Hepatocyte (in vitro differentiated cells): Measurements from ENCODE around the gene NDUFA5. TPM values are rescaled to one million over a fixed set of nuclear protein-coding genes. Genes with fewer than 3 reads are reported as not detected.

Experiments
- DNase-seq: peaks from one replicate; pipeline ENCODE4 v3.0.0-alpha.2; 2016; ENCODE audit warnings: low spot score
- H2AFZ ChIP-seq: fragments of 200-600 bp; sonication (generic); 2 replicates; pipeline ENCODE4 v1.6.0; 2016; ENCODE audit warnings: antibody characterized with exemption, mild to moderate bottlenecking
- H3K27ac ChIP-seq: fragments of 200-600 bp; sonication (generic); 2 replicates; pipeline ENCODE4 v1.5.1; 2016; ENCODE audit warnings: mild to moderate bottlenecking
- H3K27me3 ChIP-seq: fragments of 200-600 bp; sonication (generic); 2 replicates; pipeline ENCODE4 v1.6.1; 2016
- H3K36me3 ChIP-seq: fragments of 200-600 bp; sonication (generic); replicated peaks from 2 replicates; pipeline ENCODE4 v1.5.1; 2016; ENCODE audit warnings: low read depth; ENCODE audit not compliant: insufficient read depth
- H3K4me1 ChIP-seq: fragments of 200-600 bp; sonication (generic); 2 replicates; pipeline ENCODE4 v1.5.1; 2016; ENCODE audit warnings: mild to moderate bottlenecking, moderate library complexity; ENCODE audit not compliant: insufficient read depth
- H3K4me2 ChIP-seq: fragments of 200-600 bp; sonication (generic); 2 replicates; pipeline ENCODE4 v1.6.0; 2016
- H3K4me3 ChIP-seq: fragments of 200-600 bp; sonication (generic); 2 replicates; pipeline ENCODE4 v1.5.1; 2016; ENCODE audit warnings: mild to moderate bottlenecking
- H3K79me2 ChIP-seq: fragments of 200-600 bp; sonication (generic); 2 replicates; pipeline ENCODE4 v1.6.0; 2017; ENCODE audit warnings: mild to moderate bottlenecking
- H3K9me2 ChIP-seq: fragments of 200-600 bp; sonication (generic); replicated peaks from 2 replicates; pipeline ENCODE4 v1.6.0; 2017; ENCODE audit warnings: mild to moderate bottlenecking; ENCODE audit not compliant: insufficient read depth
- H3K9me3 ChIP-seq: fragments of 200-600 bp; sonication (generic); 2 replicates; pipeline ENCODE4 v1.5.1; 2016; ENCODE audit warnings: low read depth, mild to moderate bottlenecking
- H4K20me1 ChIP-seq: fragments of 200-600 bp; sonication (generic); 2 replicates; pipeline ENCODE4 v1.6.0; 2016; ENCODE audit warnings: mild to moderate bottlenecking; ENCODE audit not compliant: insufficient read depth, poor library complexity, severe bottlenecking
- EZH2 ChIP-seq: fragments of 200-600 bp; sonication (generic); IDR thresholded peaks from 2 replicates; pipeline ENCODE4 v1.6.1; 2016; ENCODE audit warnings: antibody characterized with exemption, mild to moderate bottlenecking, borderline replicate concordance
- EZH2phosphoT487 ChIP-seq: fragments of 200-600 bp; sonication (generic); IDR thresholded peaks from one replicate; pipeline ENCODE4 v1.6.1; 2018; ENCODE audit warnings: antibody characterized with exemption, mild to moderate bottlenecking, low read depth, moderate library complexity; ENCODE audit not compliant: unreplicated experiment, severe bottlenecking
- WGBS: methylation state at CpG from one replicate; pipeline ENCODE4 v1.1.6; 2016; ENCODE audit warnings: low lambda C conversion rate; ENCODE audit errors: missing lambda C conversion rate; 5-methylcytosine and 5-hydroxymethylcytosine counted together
- polyA plus RNA-seq: library from polyadenylated mRNA; unstranded; fragments of >200 nt; fragmentation: Nextera tagmentation; extraction: Ambion mirVana; gene quantifications from 2 replicates; pipeline ENCODE4 v1.2.1, GENCODE V29; 2016
- total RNA-seq: library from RNA; depleted of rRNA; stranded (reverse); fragments of >200 nt; gene quantifications from 2 replicates; pipeline ENCODE4 v1.2.3, GENCODE V29; 2014
- TF ChIP-seq, protein P1 (sequence below): fragments of 200-600 bp; sonication (generic); IDR thresholded peaks from 2 replicates; pipeline ENCODE4 v1.5.1; 2016; ENCODE audit warnings: antibody characterized with exemption, mild to moderate bottlenecking; ENCODE audit not compliant: poor library complexity

The NDUFA5 gene
- total and polyA plus RNA-seq, 2 experiments from 2014 or later = 104 to 127 TPM

DNA sequence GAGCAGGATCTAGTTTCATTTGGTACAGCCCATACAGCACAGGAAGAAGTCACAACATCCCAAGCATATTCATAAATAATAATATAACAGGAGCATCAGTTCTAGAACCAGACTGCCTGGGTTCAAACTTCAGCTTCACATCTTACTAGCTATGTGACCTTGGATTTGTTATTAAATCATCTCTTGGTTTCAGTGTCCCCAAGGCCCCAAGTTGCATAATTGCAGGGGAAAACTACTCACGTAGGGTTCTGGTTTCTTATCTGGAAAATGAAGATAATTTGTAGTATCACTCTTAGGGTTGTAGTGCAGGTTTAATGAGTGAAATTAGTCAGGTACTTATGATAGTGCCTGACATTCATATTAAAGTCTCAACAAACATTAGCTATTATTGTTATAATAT, 17.7 kb downstream of the NDUFA5 start:
- no peaks in the 10 kb centered on the region for H3K36me3 ChIP-seq
- no peaks in the 10 kb centered on the region for H3K27me3 ChIP-seq
- TF ChIP-seq, protein P1, sequence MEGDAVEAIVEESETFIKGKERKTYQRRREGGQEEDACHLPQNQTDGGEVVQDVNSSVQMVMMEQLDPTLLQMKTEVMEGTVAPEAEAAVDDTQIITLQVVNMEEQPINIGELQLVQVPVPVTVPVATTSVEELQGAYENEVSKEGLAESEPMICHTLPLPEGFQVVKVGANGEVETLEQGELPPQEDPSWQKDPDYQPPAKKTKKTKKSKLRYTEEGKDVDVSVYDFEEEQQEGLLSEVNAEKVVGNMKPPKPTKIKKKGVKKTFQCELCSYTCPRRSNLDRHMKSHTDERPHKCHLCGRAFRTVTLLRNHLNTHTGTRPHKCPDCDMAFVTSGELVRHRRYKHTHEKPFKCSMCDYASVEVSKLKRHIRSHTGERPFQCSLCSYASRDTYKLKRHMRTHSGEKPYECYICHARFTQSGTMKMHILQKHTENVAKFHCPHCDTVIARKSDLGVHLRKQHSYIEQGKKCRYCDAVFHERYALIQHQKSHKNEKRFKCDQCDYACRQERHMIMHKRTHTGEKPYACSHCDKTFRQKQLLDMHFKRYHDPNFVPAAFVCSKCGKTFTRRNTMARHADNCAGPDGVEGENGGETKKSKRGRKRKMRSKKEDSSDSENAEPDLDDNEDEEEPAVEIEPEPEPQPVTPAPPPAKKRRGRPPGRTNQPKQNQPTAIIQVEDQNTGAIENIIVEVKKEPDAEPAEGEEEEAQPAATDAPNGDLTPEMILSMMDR = no peak
- TF ChIP-seq EZH2phosphoT487 (no peak), EZH2 (no peak)
- H3K9me3 ChIP-seq = no peaks in the 10 kb centered on the region
- WGBS = 36% methylated on average over 1 of the region's 1 CpG
- H3K9me2 ChIP-seq = no peaks in the 10 kb centered on the region
- no peak for DNase-seq
- H4K20me1 ChIP-seq = no peaks in the 10 kb centered on the region
- H3K4me2 ChIP-seq = no peak overlapping the region
- no peak overlapping the region for H3K27ac ChIP-seq
- no peak overlapping the region for H3K4me3 ChIP-seq
- H2AFZ ChIP-seq = no peak overlapping the region
- no peaks in the 10 kb centered on the region for H3K79me2 ChIP-seq
- no peaks in the 10 kb centered on the region for H3K4me1 ChIP-seq

DNA sequence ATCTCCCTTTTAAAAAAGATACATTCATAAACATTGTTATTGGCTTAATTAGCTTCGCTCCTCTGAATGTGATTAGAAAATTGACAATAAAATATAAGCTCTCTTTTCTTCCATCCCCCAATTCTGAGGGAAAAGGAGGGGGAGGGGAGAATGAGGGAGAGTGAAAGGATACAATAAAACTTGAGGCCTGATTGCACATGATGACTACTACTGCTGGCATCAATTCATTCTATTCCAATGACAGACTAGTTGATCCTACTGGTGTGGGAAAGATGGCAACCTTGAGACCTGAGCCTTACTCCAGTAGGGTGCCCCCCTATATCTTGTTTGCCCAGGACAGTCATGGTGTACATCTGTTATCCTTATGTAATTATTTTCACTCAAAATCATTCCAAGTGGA, 18.7 kb downstream of the NDUFA5 start:
- Histone ChIP-seq H3K9me3 (no peaks in the 10 kb centered on the region), H3K4me1 (no peaks in the 10 kb centered on the region), H3K9me2 (no peaks in the 10 kb centered on the region), H2AFZ (no peak overlapping the region), H3K79me2 (no peaks in the 10 kb centered on the region), H3K27me3 (no peaks in the 10 kb centered on the region), H4K20me1 (no peaks in the 10 kb centered on the region), H3K4me2 (no peak overlapping the region), H3K36me3 (no peaks in the 10 kb centered on the region), H3K4me3 (no peak overlapping the region), H3K27ac (no peak overlapping the region)
- no peak for DNase-seq
- TF ChIP-seq EZH2 (no peak), EZH2phosphoT487 (no peak)
- TF ChIP-seq, protein P1 = no peak
- 100% methylated on average over 1 of the region's 1 CpG for WGBS

DNA sequence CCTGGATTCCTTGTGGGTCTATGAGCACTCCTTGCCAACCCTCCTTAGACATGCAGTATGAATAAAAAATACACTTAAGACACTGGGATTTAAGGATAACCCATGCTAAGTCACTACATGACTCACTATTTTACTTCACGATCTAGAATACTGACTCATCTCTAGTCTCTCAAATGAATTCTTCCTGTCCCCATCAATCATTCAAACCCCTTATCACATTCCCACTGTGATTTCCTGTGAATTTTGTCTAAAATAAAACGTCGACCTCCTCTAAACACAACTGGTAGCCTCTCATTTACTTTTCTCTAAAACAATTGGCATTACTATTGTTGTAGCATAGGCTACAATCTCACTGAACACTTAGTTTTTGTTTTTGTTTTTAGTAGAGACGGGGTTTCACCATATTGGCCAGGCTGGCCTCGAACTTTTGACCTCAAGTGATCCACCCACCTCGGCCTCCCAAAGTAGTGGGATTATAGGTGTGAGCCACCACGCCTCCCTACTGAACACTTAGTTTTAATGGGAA, 19.4 kb downstream of the NDUFA5 start:
- TF ChIP-seq EZH2phosphoT487 (no peak), EZH2 (no peak)
- TF ChIP-seq, protein P1 = no peak
- H4K20me1 ChIP-seq = no peaks in the 10 kb centered on the region
- H3K4me1 ChIP-seq = no peaks in the 10 kb centered on the region
- no peaks in the 10 kb centered on the region for H3K9me2 ChIP-seq
- peak; percentile 23 for DNase-seq
- peaks cover 3% of the 10 kb centered on the region for H3K27me3 ChIP-seq
- H3K27ac ChIP-seq = peak overlapping the region; percentile 18
- no peak overlapping the region for H3K4me3 ChIP-seq
- H2AFZ ChIP-seq = no peak overlapping the region
- no peak overlapping the region for H3K4me2 ChIP-seq
- H3K36me3 ChIP-seq = no peaks in the 10 kb centered on the region
- WGBS = 68% methylated on average over 7 of the region's 7 CpGs
- H3K9me3 ChIP-seq = no peaks in the 10 kb centered on the region
- no peaks in the 10 kb centered on the region for H3K79me2 ChIP-seq
